Left ventricle myocardium inferior (tissue), 1 donor: ENCODE data around the gene MEST. TPM values are rescaled to one million over a fixed set of nuclear protein-coding genes. Genes with fewer than 3 reads are reported as not detected.

Experiments
- DNase-seq: peaks from one replicate; pipeline ENCODE4 v3.0.0-alpha.2; 2020
- H3K27ac ChIP-seq: fragments of 200-600 bp; replicated peaks from 2 replicates; pipeline ENCODE4 v1.8.0; 2021
- H3K27me3 ChIP-seq: fragments of 200-600 bp; 2 replicates; pipeline ENCODE4 v1.8.0; 2021; ENCODE audit warnings: low read depth
- H3K36me3 ChIP-seq: fragments of 200-600 bp; 2 replicates; pipeline ENCODE4 v1.8.0; 2021
- H3K4me1 ChIP-seq: fragments of 200-600 bp; 2 replicates; pipeline ENCODE4 v1.8.0; 2021
- H3K4me3 ChIP-seq: fragments of 200-600 bp; 2 replicates; pipeline ENCODE4 v1.8.0; 2021; ENCODE audit warnings: mild to moderate bottlenecking, moderate library complexity
- H3K9me3 ChIP-seq: fragments of 200-600 bp; replicated peaks from 2 replicates; pipeline ENCODE4 v1.8.0; 2021
- CTCF ChIP-seq: fragments of 200-600 bp; IDR thresholded peaks from 2 replicates; pipeline ENCODE4 v1.8.0; 2021; ENCODE audit warnings: antibody characterized with exemption, mild to moderate bottlenecking, borderline replicate concordance
- intact Hi-C: fragments of 100-400 bp; cut with micrococcal nuclease; formaldehyde crosslinking; loops from one replicate; pipeline ENCODE4 v1.11.0; 2022
- total RNA-seq: library from RNA; stranded (reverse); fragmentation: NEBNext Ultra II Directional; extraction: Animal tissue kit (Norgen Biotek cat#: 25700); gene quantifications from one replicate; pipeline ENCODE4 v1.2.1, GENCODE V29; 2021
- donor health status: DM: no; HTN: yes; CAD: no; lungs with severe emphysema.

Gene MEST
- total RNA-seq, 1 donor from 2014 or later = 4.9 TPM

DNA sequence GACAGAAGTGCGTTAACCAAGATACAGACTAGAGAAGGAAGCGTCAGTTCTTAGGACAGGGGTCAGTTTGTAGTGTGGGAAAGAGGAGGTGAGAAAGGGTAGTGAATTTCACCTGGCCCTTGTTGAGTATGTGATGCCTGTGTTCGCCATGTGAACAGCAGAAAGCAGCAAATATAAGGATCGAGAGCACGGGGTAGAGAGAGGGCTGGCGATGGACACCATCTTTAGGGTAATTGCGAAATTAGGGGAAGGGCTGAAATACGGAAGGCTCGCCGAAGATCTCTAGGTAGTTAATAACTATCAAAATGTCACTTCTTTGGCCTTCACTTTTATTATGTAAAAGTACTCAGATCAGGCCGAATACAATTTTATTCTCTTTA, 6.2 kb upstream of the MEST start:
- Histone ChIP-seq H3K4me1 (peaks cover 23% of the 10 kb centered on the region), H3K9me3 (no peaks in the 10 kb centered on the region), H3K4me3 (peak overlapping the region; percentile 68), H3K36me3 (no peaks in the 10 kb centered on the region), H3K27me3 (peaks cover 71% of the 10 kb centered on the region), H3K27ac (no peak overlapping the region)
- no peak for DNase-seq
- intact Hi-C loops = no loop called here
- no peak for TF ChIP-seq CTCF

DNA sequence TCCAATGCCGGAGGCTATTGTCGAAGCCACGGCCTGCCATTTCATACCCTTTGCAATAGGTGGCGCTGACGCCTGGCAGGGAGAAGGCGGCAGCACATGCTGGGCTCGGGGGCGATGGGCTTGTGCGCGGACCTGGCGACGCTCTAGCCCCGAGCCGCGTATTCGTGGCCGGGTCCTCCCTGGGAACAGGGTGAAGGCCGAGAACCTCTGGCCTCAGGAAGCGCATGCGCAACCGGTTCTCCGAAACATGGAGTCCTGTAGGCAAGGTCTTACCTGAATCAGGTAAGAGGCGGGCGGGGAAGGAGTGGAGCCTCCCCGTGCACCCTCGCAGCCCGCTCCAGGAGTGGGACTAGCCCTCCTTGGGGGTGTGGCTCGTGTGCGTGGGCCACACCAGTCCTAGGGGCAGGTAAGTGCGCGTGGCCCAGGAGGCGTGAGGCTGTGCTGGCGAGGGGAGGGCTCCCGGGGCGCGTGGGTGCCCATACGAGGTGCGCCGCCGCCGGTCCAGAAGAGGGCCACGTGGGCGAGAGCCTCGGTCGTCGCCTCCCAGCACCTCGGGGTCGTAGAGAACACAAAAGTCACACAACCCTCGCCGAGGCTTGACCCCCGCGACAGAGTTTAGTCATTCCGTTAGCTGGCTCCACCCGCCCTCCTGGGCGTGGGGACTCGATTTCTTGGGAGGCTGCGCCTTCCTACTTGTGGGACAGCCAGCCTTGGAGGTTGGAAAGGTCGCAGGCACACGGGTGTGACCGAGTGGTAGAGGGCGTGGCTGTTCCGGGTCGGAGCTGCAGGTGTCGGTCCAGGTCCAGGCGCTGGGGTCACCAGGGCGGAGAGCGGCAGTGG, 5.6 kb upstream of the MEST start:
- H3K4me3 ChIP-seq = peak overlapping the region; percentile 68
- no peaks in the 10 kb centered on the region for H3K36me3 ChIP-seq
- H3K9me3 ChIP-seq = no peaks in the 10 kb centered on the region
- H3K27ac ChIP-seq = no peak overlapping the region
- peak; percentile 79 for TF ChIP-seq CTCF
- DNase-seq = peak; percentile 27
- intact Hi-C loops = no loop called here
- H3K4me1 ChIP-seq = peaks cover 29% of the 10 kb centered on the region
- H3K27me3 ChIP-seq = peaks cover 74% of the 10 kb centered on the region

GRCh38 chr7:130486954-130487436, 4.9 kb upstream of the MEST start:
- H3K4me1 ChIP-seq = peaks cover 35% of the 10 kb centered on the region
- H3K36me3 ChIP-seq = no peaks in the 10 kb centered on the region
- intact Hi-C loops = no loop called here
- TF ChIP-seq CTCF = no peak
- H3K27me3 ChIP-seq = peaks cover 78% of the 10 kb centered on the region
- H3K27ac ChIP-seq = no peak overlapping the region
- H3K4me3 ChIP-seq = peak overlapping the region; percentile 68
- no peak for DNase-seq
- no peaks in the 10 kb centered on the region for H3K9me3 ChIP-seq

- Histone ChIP-seq H3K9me3 (no peaks in the 10 kb centered on the region), H3K4me3 (no peak overlapping the region), H3K36me3 (no peaks in the 10 kb centered on the region), H3K4me1 (peaks cover 48% of the 10 kb centered on the region), H3K27ac (no peak overlapping the region), H3K27me3 (peaks cover 71% of the 10 kb centered on the region)
- intact Hi-C loops = no loop called here
- no peak for TF ChIP-seq CTCF
- no peak for DNase-seq
Observed at GRCh38 chr7:130488392-130489139, 3.3 kb upstream of the MEST start.

- Histone ChIP-seq H3K36me3 (no peaks in the 10 kb centered on the region), H3K27me3 (peaks cover 65% of the 10 kb centered on the region), H3K9me3 (no peaks in the 10 kb centered on the region), H3K27ac (no peak overlapping the region), H3K4me3 (no peak overlapping the region), H3K4me1 (peaks cover 48% of the 10 kb centered on the region)
- DNase-seq = no peak
- intact Hi-C loops = no loop called here
- TF ChIP-seq CTCF = no peak
Observed at GRCh38 chr7:130489140-130489983, 2.5 kb upstream of the MEST start.
